Measurements from ENCODE around the gene SAMD3.

GRCh38 chr6:130156908-130157307 lies 65.8 kb downstream of the SAMD3 start:
- no peak for TF ChIP-seq POLR2A (IDR thresholded peaks at IDR 0.05; ENCODE audit: low read depth, low read length)
- TF ChIP-seq POLR2AphosphoS5 (IDR thresholded peaks at IDR 0.05; ENCODE audit: low read depth, low read length): no peak

Measured in GM12892 (cell line).